Activated naive CD4-positive, alpha-beta T cell (primary cell): ENCODE results near the gene CD300LF.

Experiments
- DNase-seq, 4 experiments: peaks; one replicate each; lab custom pipeline; 2025; lab: John Stamatoyannopoulos, UW

CD300LF gene

DNA sequence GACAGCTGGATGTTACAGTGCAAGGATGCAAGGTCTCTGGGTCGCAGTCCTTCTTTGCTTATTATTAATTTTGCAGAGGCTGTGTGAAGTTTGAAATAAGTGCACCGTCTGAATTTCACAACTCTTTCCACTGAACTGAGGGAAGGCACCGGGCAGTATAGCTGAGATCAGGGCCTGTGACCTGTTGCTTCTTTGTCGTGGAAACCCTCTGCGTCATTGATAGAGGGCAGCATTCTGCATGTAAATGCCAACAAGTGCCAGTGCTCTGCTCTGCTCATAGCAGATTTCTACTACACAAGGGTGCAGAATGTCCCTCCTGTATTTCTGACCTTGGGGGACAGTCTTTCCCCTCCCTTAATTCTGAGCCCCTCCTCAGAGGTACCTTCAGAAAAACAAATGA is 26.0 kb downstream of the CD300LF start:
- DNase-seq = no peak

DNA sequence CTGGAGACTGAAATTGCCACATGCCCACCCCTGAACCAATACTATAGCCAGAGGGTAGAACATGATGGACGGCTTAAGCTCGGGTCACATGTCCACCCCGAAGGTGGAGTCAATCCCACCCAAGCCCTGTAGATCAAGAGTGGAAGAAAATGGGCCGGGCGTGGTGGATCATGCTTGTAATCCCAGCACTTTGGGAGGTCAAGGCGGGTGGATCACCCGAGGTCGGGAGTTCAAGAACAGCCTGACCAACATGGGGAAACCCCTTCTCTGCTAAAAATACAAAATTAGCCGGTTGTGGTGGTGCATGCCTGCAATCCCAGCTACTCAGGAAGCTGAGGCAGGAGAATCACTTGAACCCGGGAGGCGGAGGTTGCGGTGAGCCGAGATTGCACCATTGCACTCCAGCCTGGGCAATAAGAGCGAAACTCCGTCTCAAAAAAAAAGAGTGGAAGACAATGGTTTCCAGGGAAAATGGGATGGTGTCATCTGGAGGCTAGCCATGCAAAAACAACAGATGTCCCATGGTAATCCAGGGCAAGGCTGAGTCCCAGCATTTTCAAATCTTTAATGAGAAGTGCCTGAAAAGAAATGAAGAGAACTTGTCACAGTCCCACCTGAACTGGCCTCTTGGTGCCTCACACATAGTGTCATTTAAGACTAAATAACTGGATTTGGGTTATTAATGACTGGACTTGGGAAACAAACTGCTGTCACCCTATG is 30.1 kb downstream of the CD300LF start:
- DNase-seq = no peak

DNA sequence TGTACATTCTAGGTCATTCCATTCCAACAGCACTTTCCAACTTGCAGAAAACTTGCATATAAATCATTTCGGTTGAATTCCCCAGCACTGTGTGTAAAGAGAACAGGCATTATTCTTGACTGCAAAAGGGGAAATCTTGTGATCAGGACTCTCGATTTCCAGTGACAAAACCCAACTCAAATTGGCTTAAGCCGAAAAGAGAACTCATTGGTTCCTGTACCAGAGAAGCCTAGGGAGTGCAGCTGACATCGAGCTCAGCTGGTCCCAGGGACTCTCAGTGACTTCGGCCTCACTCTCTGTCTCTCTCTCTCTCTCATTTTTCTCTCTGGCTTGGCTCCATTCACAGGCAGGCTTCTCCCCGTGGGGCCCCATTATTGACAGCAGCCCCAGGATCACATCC is 30.7 kb downstream of the CD300LF start:
- DNase-seq = no peak

DNA sequence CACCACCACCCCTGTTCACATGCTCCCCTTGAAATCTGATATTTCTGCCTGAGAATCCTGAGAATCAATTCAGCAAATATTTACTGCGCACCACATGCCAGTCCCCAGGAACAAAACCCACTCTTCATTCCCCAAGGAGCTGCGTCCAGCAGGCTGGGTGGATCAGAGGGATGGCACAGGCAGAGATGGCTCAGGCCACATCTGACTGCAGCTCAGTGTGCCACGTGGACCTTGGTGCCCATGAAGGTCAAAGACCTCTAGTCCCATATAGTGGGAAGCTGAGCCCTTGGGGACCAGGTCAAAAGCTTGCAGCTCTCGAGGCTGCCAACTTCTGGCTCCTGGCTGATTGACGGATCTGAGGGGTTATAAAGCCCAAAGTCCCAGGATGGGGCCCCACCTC is 31.8 kb downstream of the CD300LF start:
- no peak for DNase-seq

DNA sequence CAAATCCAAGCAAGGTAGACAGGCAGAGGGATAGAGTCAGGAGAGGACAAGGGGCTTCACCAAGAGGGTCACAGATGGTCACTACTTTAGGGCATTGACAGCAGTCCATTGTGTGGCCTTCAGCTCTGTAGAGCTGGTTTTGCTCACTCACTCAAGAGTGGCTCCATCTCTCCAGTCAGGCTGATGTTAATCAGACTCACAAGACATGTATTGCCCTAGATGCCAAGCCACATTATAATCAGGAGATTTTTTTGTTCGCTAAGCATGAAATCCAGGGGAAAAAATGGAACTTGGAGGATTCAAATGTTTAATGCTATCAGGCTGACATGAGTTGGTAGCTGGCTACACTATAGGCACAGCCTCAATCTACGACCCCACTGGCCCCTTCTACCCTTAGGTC is 32.5 kb downstream of the CD300LF start:
- DNase-seq = no peak

DNA sequence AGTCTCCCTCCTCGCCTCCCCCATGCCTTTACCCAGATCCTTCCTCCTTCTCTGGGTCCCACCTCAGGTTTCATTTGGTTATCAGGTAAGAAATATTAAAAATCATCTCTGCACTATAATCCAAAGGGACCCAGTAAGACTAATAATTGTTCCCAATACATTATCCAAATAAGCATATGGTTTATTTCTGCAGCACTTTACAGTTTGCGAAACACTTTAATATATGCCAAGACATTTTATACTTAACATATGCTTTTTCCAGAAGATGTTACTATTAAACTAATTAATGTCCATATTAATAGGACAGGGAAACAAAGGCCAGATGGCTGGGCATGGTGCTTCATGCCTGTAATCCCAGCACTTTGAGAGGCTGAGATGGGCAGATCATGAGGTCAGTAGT is 33.3 kb downstream of the CD300LF start:
- DNase-seq = no peak

DNA sequence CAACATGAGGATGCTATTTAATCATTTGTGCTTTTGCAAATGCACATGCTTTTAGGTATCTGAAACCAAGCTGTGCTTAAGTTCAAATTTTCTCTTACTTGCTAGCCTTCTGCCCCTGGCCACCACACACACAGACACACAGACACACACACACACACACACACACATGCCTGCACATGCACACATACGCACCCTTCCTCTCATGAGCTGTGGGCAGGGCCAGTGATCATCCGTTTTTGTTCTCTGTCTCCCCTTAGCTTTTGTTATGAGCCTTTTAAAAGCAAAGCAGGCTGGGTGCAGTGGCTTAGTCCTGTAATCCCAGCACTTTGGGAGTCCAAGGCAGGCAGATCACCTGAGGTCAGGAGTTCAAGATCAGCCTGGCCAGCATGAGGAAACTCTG is 34.2 kb downstream of the CD300LF start:
- no peak for DNase-seq

DNA sequence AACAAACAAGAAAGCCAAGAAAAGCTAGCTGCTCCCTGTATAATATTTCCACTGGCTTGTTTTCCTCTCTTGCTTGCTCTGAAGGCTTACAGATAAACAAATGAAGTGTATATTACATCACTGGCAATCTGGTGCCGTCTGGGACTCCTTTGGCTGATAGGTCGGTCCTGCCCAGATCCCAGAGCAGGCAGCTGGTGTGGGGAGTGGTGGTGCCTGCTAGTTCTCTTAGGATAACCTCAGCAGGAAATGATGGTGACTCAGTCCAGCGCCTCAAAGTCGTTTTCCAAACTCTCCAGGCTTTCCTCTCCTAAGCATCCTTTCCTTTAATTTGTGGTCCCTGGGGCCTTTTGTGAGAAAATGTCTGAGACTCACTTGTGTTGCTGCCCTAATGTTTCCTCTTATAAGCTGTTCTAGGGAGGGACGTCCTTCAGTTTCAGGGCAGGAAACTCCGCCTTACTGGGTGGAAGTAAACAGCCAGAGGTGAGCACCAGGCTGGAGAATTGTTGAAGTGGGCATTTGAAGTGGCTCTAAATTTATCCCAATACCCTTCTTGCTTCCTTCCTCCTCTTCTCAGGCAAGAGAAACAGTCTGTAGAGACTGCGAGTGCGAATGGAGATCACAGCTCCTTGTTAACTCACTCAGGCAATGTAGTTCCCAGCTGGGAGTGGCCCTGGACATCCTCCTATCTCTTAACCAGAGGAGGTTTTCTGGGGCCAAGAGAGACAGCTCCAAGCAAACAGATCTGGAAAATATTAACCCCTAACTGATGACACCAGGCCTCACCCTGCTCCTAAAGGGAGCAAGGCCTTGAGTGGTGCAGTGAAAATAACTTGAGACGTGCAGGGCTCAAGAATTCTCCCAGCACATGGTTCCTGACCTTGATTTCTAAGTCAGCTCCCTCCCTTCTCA is 34.9 kb downstream of the CD300LF start:
- DNase-seq = no peak

DNA sequence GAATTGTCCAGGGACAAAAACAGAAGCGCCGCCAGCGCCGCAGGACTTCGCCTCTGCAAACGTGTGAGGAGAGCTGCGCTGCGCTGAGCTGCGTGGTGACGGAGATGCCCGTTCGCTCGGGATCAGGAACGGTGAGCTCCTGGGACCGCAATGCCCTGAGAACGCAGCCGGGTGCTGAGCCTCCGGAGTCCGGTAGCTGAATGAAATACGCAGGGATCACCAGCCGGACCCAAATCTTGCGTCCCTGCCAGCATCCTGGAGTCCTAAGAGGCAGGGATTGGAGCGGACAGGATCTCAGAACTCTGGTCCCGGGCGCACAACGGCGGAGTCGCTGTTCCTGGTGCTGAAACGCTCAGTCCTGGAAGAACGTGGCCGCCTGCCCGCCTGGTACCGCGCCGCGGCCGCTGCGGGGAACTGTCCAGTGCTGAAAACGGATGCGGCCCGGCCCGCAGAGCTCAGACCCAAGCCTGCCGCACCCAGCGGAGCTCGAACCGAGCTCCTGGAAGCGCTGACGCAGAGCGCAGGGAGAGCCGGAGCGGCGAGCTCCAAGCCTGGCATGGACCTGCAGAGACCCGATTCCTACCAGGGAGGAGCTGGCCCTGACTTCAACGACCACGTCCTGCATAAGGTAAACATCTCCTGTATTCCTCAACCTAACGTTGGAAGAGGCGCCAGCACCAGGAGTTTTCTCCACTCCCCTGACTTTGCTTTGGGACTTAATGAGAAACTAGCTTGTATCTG is 41.5 kb downstream of the CD300LF start:
- DNase-seq = peak; percentile 36 to 68 (median 48)

DNA sequence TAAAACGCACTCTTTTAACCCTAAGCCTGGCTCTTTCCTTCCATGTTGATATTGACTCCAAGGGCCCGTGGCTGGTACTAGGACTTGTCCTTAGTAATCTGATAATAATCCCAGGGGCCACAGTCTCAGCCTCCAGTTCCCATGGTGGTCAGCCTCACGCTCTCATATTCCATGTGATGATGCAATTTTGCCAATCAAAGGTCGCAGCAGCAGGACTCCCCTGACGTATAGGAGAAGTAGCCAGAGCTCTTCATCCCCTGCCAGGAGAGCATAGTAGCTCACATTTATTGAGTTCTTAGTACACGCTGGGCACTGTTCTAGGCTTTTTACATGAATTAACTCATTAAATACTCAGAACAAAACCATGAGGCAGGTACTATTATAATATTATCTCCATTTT is 42.4 kb downstream of the CD300LF start:
- no peak for DNase-seq

DNA sequence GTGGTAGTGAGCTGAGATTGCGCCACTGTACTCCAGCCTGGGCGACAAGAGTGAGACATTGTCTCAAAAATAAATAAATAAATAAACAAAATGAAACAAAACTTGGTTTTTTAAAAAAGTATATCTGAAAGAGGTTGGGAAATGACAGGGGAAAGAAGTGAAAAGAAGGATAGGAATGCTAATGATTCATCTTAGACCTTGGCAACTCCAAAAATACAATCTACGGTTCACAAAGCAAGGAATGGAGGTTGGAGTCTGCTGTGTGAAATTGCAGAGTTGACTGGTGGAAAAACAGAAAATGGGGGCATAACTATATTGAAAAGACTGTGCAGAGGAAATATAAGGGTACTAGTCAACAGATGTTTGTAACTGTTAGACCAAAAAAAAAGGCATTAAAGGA is 49.2 kb downstream of the CD300LF start:
- DNase-seq = no peak

DNA sequence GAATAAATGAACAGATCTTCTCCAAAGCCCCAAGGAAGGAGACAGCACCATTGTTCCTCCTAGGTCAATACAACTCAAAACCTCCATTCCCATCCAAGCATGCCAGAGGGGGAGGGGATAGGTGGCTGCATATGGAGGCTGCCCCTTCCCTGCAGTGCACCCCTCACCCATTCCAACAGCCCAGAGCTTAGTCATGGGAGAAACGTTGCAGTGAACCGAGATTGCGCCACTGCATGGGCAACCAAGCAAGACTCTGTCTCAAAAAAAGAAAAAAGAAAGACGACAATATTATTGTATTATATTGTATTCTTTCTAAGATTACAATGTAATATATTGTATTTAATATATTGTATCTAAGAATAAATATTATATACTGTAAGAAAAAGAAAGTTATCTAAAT is 52.8 kb downstream of the CD300LF start:
- DNase-seq = no peak

DNA sequence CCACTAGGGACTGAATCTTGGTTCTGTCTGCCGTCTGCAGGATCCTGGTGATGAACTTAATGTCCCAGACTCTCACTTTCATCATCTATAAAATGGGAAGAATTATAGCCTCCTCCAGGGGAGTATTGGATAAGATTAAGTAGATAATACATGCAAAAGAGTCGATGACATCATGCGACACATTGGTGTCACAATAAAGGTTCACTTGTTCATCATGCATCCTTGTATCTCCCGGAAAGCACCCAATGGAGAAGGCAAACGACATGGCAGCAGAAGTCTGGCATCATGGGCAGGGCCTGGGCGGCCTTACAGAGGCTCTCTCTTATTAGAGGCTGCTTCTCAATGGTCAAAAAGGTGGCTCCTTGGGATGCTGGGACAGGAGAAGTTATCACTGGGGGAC is 54.1 kb downstream of the CD300LF start:
- DNase-seq = no peak

DNA sequence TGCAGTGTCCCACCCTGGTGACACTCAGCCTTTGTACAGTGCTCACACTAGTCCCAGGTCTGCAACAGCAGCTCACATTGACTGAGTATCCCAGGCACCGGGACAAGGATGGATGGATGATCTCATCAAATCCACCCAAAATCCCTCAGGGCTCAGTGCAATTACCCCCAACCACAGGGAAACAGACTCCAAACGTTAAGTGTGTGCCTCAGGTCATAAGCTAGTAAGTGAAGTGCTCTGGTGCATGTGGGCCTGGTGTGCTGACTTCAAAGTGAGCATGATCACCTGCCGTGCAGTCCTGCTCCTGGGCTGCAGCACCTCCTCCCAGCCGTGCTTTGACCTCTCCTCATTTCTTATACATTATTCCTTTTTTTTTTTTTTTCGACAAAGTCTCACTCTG is 58.0 kb downstream of the CD300LF start:
- DNase-seq = no peak

DNA sequence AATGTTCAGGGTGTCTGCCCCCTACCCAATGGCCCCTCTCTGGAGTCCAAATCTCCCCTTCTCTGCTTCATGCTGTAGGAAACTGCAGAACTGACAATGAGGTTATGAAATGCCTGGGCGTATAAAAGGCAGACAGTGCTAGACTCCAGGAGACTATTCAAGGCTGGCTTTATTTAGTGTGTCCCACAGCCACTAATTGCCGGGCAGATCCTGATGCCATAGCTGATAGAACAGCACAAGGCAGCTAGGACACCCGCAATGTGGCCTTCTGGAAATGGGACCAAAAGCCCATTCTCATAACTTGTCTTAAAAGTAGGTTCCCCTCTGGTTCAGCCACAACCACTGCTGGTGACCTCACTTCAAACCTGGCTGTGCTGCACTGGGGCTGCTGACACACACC is 60.7 kb downstream of the CD300LF start:
- DNase-seq = no peak

DNA sequence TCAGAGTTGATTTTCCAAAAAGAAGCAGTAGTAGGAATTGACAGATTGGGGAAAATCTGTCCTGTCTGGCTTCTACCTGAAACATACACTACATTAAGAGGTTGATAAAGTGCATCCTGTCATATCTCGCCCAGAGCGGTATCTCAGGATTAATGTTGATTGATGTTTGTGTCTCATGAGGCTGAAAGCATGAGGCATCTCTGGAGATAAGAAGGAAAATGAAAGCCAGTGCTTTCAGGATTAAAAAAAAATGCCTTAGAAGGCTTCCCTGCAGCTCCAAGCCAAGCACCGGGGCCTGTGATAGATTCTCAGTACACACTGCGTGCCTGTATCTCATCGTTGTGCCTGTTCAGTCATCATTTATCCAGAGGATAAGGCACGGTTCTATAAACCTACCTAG is 62.8 kb downstream of the CD300LF start:
- DNase-seq = no peak

DNA sequence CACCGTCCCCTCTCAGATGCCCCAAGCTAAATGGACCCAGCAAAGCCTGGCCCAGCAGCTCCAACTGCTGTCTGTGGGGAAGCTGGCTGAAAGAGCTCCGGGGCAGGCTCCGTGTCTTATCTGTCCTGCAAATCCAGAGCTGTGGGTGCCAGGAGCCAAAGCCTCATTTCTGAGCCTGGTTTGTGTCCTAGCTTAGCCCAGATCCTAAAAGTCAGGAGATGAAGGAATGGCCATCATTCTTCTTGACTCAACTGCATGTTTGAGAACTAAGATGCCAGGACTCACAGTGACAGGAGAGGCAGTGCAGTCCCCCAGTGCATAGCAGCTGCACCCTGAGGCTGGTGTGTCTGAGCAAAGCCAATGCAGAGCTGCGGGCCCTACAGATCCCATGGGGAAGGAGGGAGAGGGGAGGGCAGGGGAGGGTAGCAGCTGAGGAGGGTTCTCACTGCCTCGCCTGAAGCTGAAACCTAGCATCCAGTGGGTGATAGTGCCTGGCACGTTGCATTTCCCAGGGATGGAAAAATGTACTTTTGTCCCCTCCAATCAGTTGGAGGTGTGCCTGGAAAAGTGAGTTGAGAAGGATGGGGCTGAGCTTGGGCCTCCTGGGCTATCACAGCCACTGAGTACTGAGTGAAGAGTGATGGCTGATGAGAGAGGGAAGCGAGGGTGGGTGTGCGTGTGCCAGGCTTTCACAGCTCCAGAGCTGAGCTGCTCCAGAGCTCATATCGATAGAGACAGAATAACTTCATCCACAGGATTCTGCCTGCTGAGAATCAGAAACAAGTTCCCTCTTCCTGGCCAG is 64.7 kb downstream of the CD300LF start:
- no peak for DNase-seq

DNA sequence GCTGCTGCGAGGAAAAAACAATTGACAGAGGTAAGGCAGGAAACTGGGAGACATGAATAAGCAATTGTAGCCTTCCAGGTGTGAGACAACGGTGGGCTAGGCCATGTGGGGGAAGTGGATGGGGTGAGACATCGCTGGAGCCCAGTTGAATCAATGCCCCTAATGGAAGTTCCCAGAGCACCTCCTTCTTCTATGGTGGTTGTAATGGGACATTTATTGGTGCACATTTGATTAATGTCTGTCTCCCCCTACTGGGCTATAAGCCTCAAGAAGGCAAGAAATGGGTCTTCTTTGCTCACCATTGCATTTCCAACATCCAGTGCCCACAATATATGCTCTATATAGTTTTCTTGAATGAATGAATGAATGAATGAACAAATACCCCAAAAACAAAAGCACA is 66.5 kb downstream of the CD300LF start:
- no peak for DNase-seq

DNA sequence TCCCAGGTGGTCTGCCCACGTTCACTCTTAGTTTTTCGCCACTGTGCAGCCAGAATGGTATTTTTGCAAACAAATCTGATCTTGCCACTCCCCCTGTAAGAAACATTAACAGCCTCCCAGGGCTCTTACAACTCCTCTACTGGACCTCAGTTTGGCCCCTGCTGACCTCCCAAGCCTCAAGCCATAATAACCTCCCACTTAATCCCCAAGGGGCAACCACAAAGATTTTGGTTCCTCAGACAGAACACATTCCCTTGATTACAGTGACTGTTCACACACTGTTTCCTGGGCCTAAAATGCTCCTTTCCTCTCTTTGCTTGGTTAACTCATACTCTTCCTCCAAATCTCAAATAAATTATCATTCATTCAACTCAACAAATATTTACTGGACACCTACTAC is 67.7 kb downstream of the CD300LF start:
- DNase-seq = no peak

DNA sequence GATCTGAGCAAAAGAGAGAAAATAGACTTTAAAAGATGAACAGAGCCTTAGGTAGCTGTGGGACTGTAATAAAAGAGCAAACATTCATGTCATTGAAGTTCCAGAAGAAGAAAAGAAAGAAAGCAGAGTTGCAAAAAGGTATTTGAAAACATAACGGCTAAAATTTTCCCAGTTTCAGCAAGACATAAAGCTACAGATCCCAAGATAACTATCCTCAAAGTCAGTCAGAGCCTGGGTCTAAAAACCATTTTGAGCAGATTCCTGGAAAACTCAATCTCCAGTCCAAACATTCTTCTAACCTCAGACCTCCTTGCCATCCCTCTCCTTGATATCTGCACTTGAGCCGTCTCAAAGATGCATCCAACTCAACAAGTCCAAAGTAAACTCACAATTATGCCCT is 68.3 kb downstream of the CD300LF start:
- DNase-seq = no peak
